ENCODE measurements around the gene OR51B2.

GRCh38 chr11:5366856-5367255 is 42.8 kb upstream of the OR51B2 start:
- no peak for TF ChIP-seq CTCF (IDR thresholded peaks at IDR 0.05)
- TF ChIP-seq POLR2A (IDR thresholded peaks at IDR 0.05) = no peak
- TF ChIP-seq POLR2AphosphoS5 (IDR thresholded peaks at IDR 0.05; ENCODE audit: insufficient read depth in 1 of 2, low read depth in 1 of 2) = no peak
